ENCODE measurements around the gene EIF1. TPM values are rescaled to one million over a fixed set of nuclear protein-coding genes. Genes with fewer than 3 reads are reported as not detected.

EIF1 gene
- total and polyA plus RNA-seq, 2 donors (not counting 3 experiments of a cell fraction or from before 2014, with no cell fraction given) = 168 to 814 TPM

GRCh38 chr17:41683441-41684007 lies 5.2 kb upstream of the EIF1 start:
- peaks cover 0 to 3% of the 10 kb centered on the region in 2 experiments for H3K27me3 ChIP-seq (ENCODE audit: control insufficient read depth in 2 of 2, insufficient read depth in 2 of 2, low read length in 2 of 2)
- DNase-seq (ENCODE audit: low read depth, low spot score) (no peak), FAIRE-seq (no peak)
- H3K79me2 ChIP-seq (ENCODE audit: control insufficient read depth, insufficient read depth, low read length) = no peaks in the 10 kb centered on the region
- ChIA-PET POLR2A (no interaction called here), CTCF (no interaction called here)
- H3K9ac ChIP-seq (replicated peaks; ENCODE audit: extremely low read depth, insufficient read depth, low read length) = no peak overlapping the region
- TF ChIP-seq JUN (IDR thresholded peaks at IDR 0.05; ENCODE audit: borderline replicate concordance, insufficient read depth, insufficient read length, low read depth) (no peak), FOS (IDR thresholded peaks at IDR 0.05; ENCODE audit: borderline replicate concordance, insufficient read depth, low read length) (no peak), CTCF (IDR thresholded peaks at IDR 0.05; ENCODE audit: extremely low read depth in 1 of 2, insufficient read depth in 1 of 2, low read depth in 1 of 2, low read length in 2 of 2) (no peak), MYC (IDR thresholded peaks at IDR 0.05; ENCODE audit: low read depth, low read length) (no peak), POLR2A (IDR thresholded peaks at IDR 0.05; ENCODE audit: low read depth, low read length) (no peak), GATA2 (IDR thresholded peaks at IDR 0.05; ENCODE audit: insufficient read depth, insufficient read length, low read depth, low read length) (no peak), POLR2AphosphoS5 (IDR thresholded peaks at IDR 0.05; ENCODE audit: insufficient read depth, low read depth, low read length) (no peak), EZH2 (IDR thresholded peaks at IDR 0.05; ENCODE audit: borderline replicate concordance, low read depth, low read length, severe bottlenecking) (no peak)
- TF ChIP-seq, protein P1, sequence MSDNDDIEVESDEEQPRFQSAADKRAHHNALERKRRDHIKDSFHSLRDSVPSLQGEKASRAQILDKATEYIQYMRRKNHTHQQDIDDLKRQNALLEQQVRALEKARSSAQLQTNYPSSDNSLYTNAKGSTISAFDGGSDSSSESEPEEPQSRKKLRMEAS (IDR thresholded peaks at IDR 0.05; ENCODE audit: insufficient read depth, insufficient read length) = no peak
- H3K4me1 ChIP-seq (ENCODE audit: control insufficient read depth, extremely low read depth, insufficient read depth, low read length) = peaks cover 16% of the 10 kb centered on the region
- H3K4me2 ChIP-seq (ENCODE audit: insufficient read depth, low read length) = no peak overlapping the region
- H3K36me3 ChIP-seq (ENCODE audit: control insufficient read depth in 2 of 2, extremely low read depth in 1 of 2, insufficient read depth in 2 of 2, low read length in 2 of 2) = no peaks in the 10 kb centered on the region
- H2AFZ ChIP-seq (ENCODE audit: low read depth, low read length) = no peak overlapping the region
- no peaks in the 10 kb centered on the region for H3K9me1 ChIP-seq (replicated peaks; ENCODE audit: control insufficient read depth, extremely low read depth, insufficient read depth, low read length)
- no TSS peak for BruUV-seq (replicated peaks)
- H3K27ac ChIP-seq (ENCODE audit: insufficient read depth, low read depth, low read length) = no peak overlapping the region
- no peak overlapping the region for H3K4me3 ChIP-seq (replicated peaks in 1 of 3; ENCODE audit: insufficient read depth in 1 of 3, low read depth in 1 of 3, low read length in 3 of 3)
- no peaks in the 10 kb centered on the region for H4K20me1 ChIP-seq (replicated peaks; ENCODE audit: control insufficient read depth, extremely low read depth, insufficient read depth, low read length)
- intact Hi-C loops (cut with micrococcal nuclease) = no loop called here
- no peaks in the 10 kb centered on the region for H3K9me3 ChIP-seq (replicated peaks; ENCODE audit: control insufficient read depth, insufficient read depth, low read length)
- dilution Hi-C loops (cut with MboI; ENCODE audit: extremely low pct_ligation_motif_present, low sequenced_read_pairs) = no loop called here

All from endothelial cell of umbilical vein (primary cell).